Mesendoderm (in vitro differentiated cells): ENCODE measurements around the gene PTPRG.

Experiments used
- DNase-seq: peaks from one replicate; pipeline ENCODE4 v3.0.0; 2013
- H2AK5ac ChIP-seq: 2 replicates; pipeline ENCODE4 v1.6.1; 2013; ENCODE audit warnings: low read length, inconsistent platforms
- H2BK120ac ChIP-seq: 2 replicates; pipeline ENCODE4 v1.6.1; 2013; ENCODE audit warnings: low read depth, mild to moderate bottlenecking, low read length, moderate library complexity, mixed read lengths
- H2BK15ac ChIP-seq: replicated peaks from 2 replicates; pipeline ENCODE4 v1.6.1; 2013; ENCODE audit warnings: low read depth, mild to moderate bottlenecking, moderate library complexity
- H2BK5ac ChIP-seq: 2 replicates; pipeline ENCODE4 v1.6.1; 2013; ENCODE audit warnings: low read length, inconsistent platforms
- H3K18ac ChIP-seq: 2 replicates; pipeline ENCODE4 v1.6.1; 2013; ENCODE audit warnings: mild to moderate bottlenecking, low read length, mixed read lengths
- H3K23ac ChIP-seq: one replicate; pipeline ENCODE4 v1.6.1; 2013; ENCODE audit warnings: low read length
- H3K27ac ChIP-seq: 2 replicates; pipeline ENCODE4 v1.5.1; 2013; ENCODE audit warnings: low read depth, mild to moderate bottlenecking, inconsistent platforms, low read length, moderate library complexity
- H3K27me3 ChIP-seq: 2 replicates; pipeline ENCODE4 v1.6.1; 2013; ENCODE audit warnings: low read length, control low read depth, mild to moderate bottlenecking, inconsistent platforms; ENCODE audit not compliant: insufficient read depth, poor library complexity
- H3K36me3 ChIP-seq: 2 replicates; pipeline ENCODE4 v1.6.1; 2013; ENCODE audit warnings: low read length, inconsistent platforms; ENCODE audit not compliant: control insufficient read depth, insufficient read depth
- H3K4ac ChIP-seq: one replicate; pipeline ENCODE4 v1.6.1; 2013; ENCODE audit warnings: low read depth, mild to moderate bottlenecking, low read length, moderate library complexity
- H3K4me1 ChIP-seq: 2 replicates; pipeline ENCODE4 v1.6.1; 2013; ENCODE audit warnings: low read depth, low read length, inconsistent platforms; ENCODE audit not compliant: control insufficient read depth
- H3K4me2 ChIP-seq: 2 replicates; pipeline ENCODE4 v1.6.1; 2013; ENCODE audit warnings: low read length
- H3K4me3 ChIP-seq: 2 replicates; pipeline ENCODE4 v1.5.1; 2013; ENCODE audit warnings: mild to moderate bottlenecking, low read length
- H3K56ac ChIP-seq: one replicate; pipeline ENCODE4 v1.6.1; 2013; ENCODE audit warnings: low read length
- H3K79me1 ChIP-seq: 2 replicates; pipeline ENCODE4 v1.6.1; 2013; ENCODE audit warnings: low read length, inconsistent platforms
- H3K79me2 ChIP-seq: 2 replicates; pipeline ENCODE4 v1.6.1; 2013; ENCODE audit warnings: mild to moderate bottlenecking, low read length; ENCODE audit not compliant: control insufficient read depth, insufficient read depth
- H3K9ac ChIP-seq: 2 replicates; pipeline ENCODE4 v1.6.1; 2013; ENCODE audit warnings: low read length, inconsistent platforms
- H4K5ac ChIP-seq: one replicate; pipeline ENCODE4 v1.6.1; 2013; ENCODE audit warnings: low read length
- H4K8ac ChIP-seq: one replicate; pipeline ENCODE4 v1.6.1; 2013; ENCODE audit warnings: low read depth, mild to moderate bottlenecking, control low read depth, low read length, moderate library complexity
- WGBS: extraction: QIAGEN DNeasy Blood & Tissue Kit; methylation state at CpG from one replicate; pipeline ENCODE4 v1.1.7; 2013; ENCODE audit warnings: low lambda C conversion rate, missing lambda C conversion rate; ENCODE audit not compliant: insufficient coverage; ENCODE audit errors: extremely low coverage; 5-methylcytosine and 5-hydroxymethylcytosine counted together

Gene PTPRG

GRCh38 chr3:61864886-61865285, 303.5 kb downstream of the PTPRG start:
- Histone ChIP-seq H3K79me1 (peaks cover 41% of the 10 kb centered on the region), H3K56ac (no peak overlapping the region), H3K36me3 (no peaks in the 10 kb centered on the region), H3K27me3 (no peaks in the 10 kb centered on the region), H4K8ac (no peak overlapping the region), H3K18ac (no peak overlapping the region), H2BK5ac (no peak overlapping the region), H3K79me2 (peaks cover 59% of the 10 kb centered on the region), H2BK120ac (no peak overlapping the region), H2AK5ac (no peak overlapping the region), H3K4me3 (no peak overlapping the region), H3K4me2 (no peak overlapping the region), H2BK15ac (no peak overlapping the region), H3K4ac (no peak overlapping the region), H3K27ac (no peak overlapping the region), H3K4me1 (peaks cover 14% of the 10 kb centered on the region), H3K9ac (no peak overlapping the region), H3K23ac (no peak overlapping the region), H4K5ac (no peak overlapping the region)
- WGBS = no CpG with 5 or more reads among the region's 1 CpG
- no peak for DNase-seq

GRCh38 chr3:61865466-61866152, 304.2 kb downstream of the PTPRG start:
- WGBS = no CpG with 5 or more reads among the region's 6 CpGs

GRCh38 chr3:61866153-61866542, 304.8 kb downstream of the PTPRG start:
- no peak overlapping the region for H2BK5ac ChIP-seq
- no peak for DNase-seq
- no peak overlapping the region for H3K56ac ChIP-seq
- WGBS = no CpG with 5 or more reads among the region's 2 CpGs
- H3K79me2 ChIP-seq = peaks cover 58% of the 10 kb centered on the region
- no peak overlapping the region for H2BK120ac ChIP-seq
- H3K9ac ChIP-seq = no peak overlapping the region
- H3K23ac ChIP-seq = no peak overlapping the region
- no peak overlapping the region for H2AK5ac ChIP-seq
- H3K27ac ChIP-seq = no peak overlapping the region
- H4K8ac ChIP-seq = no peak overlapping the region
- no peak overlapping the region for H3K18ac ChIP-seq
- H2BK15ac ChIP-seq = no peak overlapping the region
- H3K4ac ChIP-seq = no peak overlapping the region
- H3K4me1 ChIP-seq = peaks cover 11% of the 10 kb centered on the region
- no peaks in the 10 kb centered on the region for H3K36me3 ChIP-seq
- H3K4me3 ChIP-seq = no peak overlapping the region
- peaks cover 42% of the 10 kb centered on the region for H3K79me1 ChIP-seq
- H3K4me2 ChIP-seq = no peak overlapping the region
- H4K5ac ChIP-seq = no peak overlapping the region
- no peaks in the 10 kb centered on the region for H3K27me3 ChIP-seq

More at GRCh38 chr3:61865466-61866152, 304.2 kb downstream of the PTPRG start:
- no peak overlapping the region for H3K4me3 ChIP-seq
- no peak overlapping the region for H3K4ac ChIP-seq
- H2BK15ac ChIP-seq = no peak overlapping the region
- H3K4me2 ChIP-seq = no peak overlapping the region
- no peak overlapping the region for H2AK5ac ChIP-seq
- no peak overlapping the region for H4K5ac ChIP-seq
- no peak overlapping the region for H2BK5ac ChIP-seq
- peaks cover 42% of the 10 kb centered on the region for H3K79me1 ChIP-seq
- H3K79me2 ChIP-seq = peaks cover 57% of the 10 kb centered on the region
- no peak overlapping the region for H4K8ac ChIP-seq
- no peak for DNase-seq
- no peaks in the 10 kb centered on the region for H3K36me3 ChIP-seq
- no peak overlapping the region for H3K9ac ChIP-seq
- H3K18ac ChIP-seq = no peak overlapping the region
- H3K4me1 ChIP-seq = peaks cover 14% of the 10 kb centered on the region
- H3K56ac ChIP-seq = no peak overlapping the region
- no peak overlapping the region for H2BK120ac ChIP-seq
- H3K23ac ChIP-seq = no peak overlapping the region
- H3K27me3 ChIP-seq = no peaks in the 10 kb centered on the region
- H3K27ac ChIP-seq = no peak overlapping the region

- no CpG with 5 or more reads among the region's 7 CpGs for WGBS
- H2AK5ac ChIP-seq = no peak overlapping the region
These were observed 305.6 kb downstream of the PTPRG start for GRCh38 chr3:61866961-61867461.

GRCh38 chr3:61868499-61868898, 307.1 kb downstream of the PTPRG start:
- Histone ChIP-seq H3K18ac (no peak overlapping the region), H3K56ac (no peak overlapping the region), H3K36me3 (no peaks in the 10 kb centered on the region), H3K79me1 (peaks cover 32% of the 10 kb centered on the region), H3K23ac (no peak overlapping the region), H3K4ac (no peak overlapping the region), H2BK5ac (no peak overlapping the region), H3K27ac (no peak overlapping the region), H3K4me3 (no peak overlapping the region), H2BK120ac (no peak overlapping the region), H4K8ac (no peak overlapping the region), H3K79me2 (peaks cover 61% of the 10 kb centered on the region), H3K4me2 (no peak overlapping the region), H3K27me3 (no peaks in the 10 kb centered on the region), H2BK15ac (no peak overlapping the region), H3K4me1 (peaks cover 8% of the 10 kb centered on the region), H4K5ac (no peak overlapping the region), H2AK5ac (no peak overlapping the region), H3K9ac (no peak overlapping the region)
- no peak for DNase-seq
- no CpG with 5 or more reads among the region's 1 CpG for WGBS

More at GRCh38 chr3:61866961-61867461, 305.6 kb downstream of the PTPRG start:
- H4K5ac ChIP-seq = no peak overlapping the region
- H4K8ac ChIP-seq = no peak overlapping the region
- no peak overlapping the region for H3K9ac ChIP-seq
- no peak overlapping the region for H3K27ac ChIP-seq
- no peaks in the 10 kb centered on the region for H3K36me3 ChIP-seq
- no peak overlapping the region for H3K23ac ChIP-seq
- no peak overlapping the region for H3K18ac ChIP-seq
- H2BK15ac ChIP-seq = no peak overlapping the region
- H3K27me3 ChIP-seq = no peaks in the 10 kb centered on the region
- DNase-seq = no peak
- H2BK5ac ChIP-seq = no peak overlapping the region
- H3K4ac ChIP-seq = no peak overlapping the region
- no peak overlapping the region for H3K4me2 ChIP-seq
- H3K4me3 ChIP-seq = no peak overlapping the region
- H2BK120ac ChIP-seq = no peak overlapping the region
- peaks cover 9% of the 10 kb centered on the region for H3K4me1 ChIP-seq
- H3K56ac ChIP-seq = no peak overlapping the region
- H3K79me1 ChIP-seq = peaks cover 40% of the 10 kb centered on the region
- peaks cover 63% of the 10 kb centered on the region for H3K79me2 ChIP-seq

- Histone ChIP-seq H3K18ac (no peak overlapping the region), H3K4me3 (no peak overlapping the region), H3K4me2 (no peak overlapping the region), H2BK120ac (no peak overlapping the region), H3K27me3 (no peaks in the 10 kb centered on the region), H2BK15ac (no peak overlapping the region), H3K4me1 (peaks cover 15% of the 10 kb centered on the region), H3K79me1 (peaks cover 28% of the 10 kb centered on the region), H3K79me2 (peaks cover 57% of the 10 kb centered on the region), H2BK5ac (no peak overlapping the region), H2AK5ac (no peak overlapping the region), H4K5ac (no peak overlapping the region), H4K8ac (no peak overlapping the region), H3K4ac (no peak overlapping the region), H3K36me3 (no peaks in the 10 kb centered on the region), H3K9ac (no peak overlapping the region), H3K56ac (no peak overlapping the region), H3K23ac (no peak overlapping the region), H3K27ac (no peak overlapping the region)
- no CpG with 5 or more reads among the region's 6 CpGs for WGBS
- no peak for DNase-seq
These were observed 308.0 kb downstream of the PTPRG start for GRCh38 chr3:61869371-61869770.
